CD14-positive monocyte (primary cell): ENCODE results near the gene GLCE. TPM values are rescaled to one million over a fixed set of nuclear protein-coding genes. Genes with fewer than 3 reads are reported as not detected.
A peak's percentile ranks its signal among the peaks of the same experiment; 100 is the strongest.

Experiments
- DNase-seq, 3 donors: peaks; one replicate each; pipeline ENCODE4 v3.0.0-alpha.2; 2011 to 2022
- H2AFZ ChIP-seq: 2 replicates; pipeline ENCODE4 v1.6.0; 2012; ENCODE audit warnings: mild to moderate bottlenecking, low read depth, low read length, inconsistent platforms; ENCODE audit not compliant: insufficient read depth, poor library complexity, severe bottlenecking
- H3K27ac ChIP-seq, 2 donors: 1 replicate in 1 of 2; 2 replicates in 1 of 2; pipeline ENCODE4 v1.5.1; 2012 to 2013; ENCODE audit warnings: low read length in 2 of 2, control low read depth in 1 of 2, inconsistent platforms in 1 of 2, low read depth in 1 of 2, mild to moderate bottlenecking in 1 of 2
- H3K27me3 ChIP-seq, 2 donors: one replicate each; pipeline versions ENCODE4 v1.6.0 to v1.6.1; 2011 to 2013; ENCODE audit warnings: low read length in 2 of 2; ENCODE audit not compliant: control insufficient read depth in 2 of 2, insufficient read depth in 2 of 2
- H3K36me3 ChIP-seq, 2 donors: replicated peaks in 1 of 2; 1 replicate in 1 of 2; 2 replicates in 1 of 2; pipeline versions ENCODE4 v1.5.1 to v1.6.1; 2012 to 2013; ENCODE audit warnings: low read length in 2 of 2, control low read depth in 1 of 2, inconsistent platforms in 1 of 2, mild to moderate bottlenecking in 1 of 2; ENCODE audit not compliant: insufficient read depth in 2 of 2, control insufficient read depth in 1 of 2
- H3K4me1 ChIP-seq, 2 donors: 1 replicate in 1 of 2; 2 replicates in 1 of 2; pipeline versions ENCODE4 v1.5.1 to v1.6.1; 2012 to 2013; ENCODE audit warnings: low read length in 2 of 2, control low read depth in 1 of 2, inconsistent platforms in 1 of 2, mild to moderate bottlenecking in 1 of 2, moderate library complexity in 1 of 2; ENCODE audit not compliant: insufficient read depth in 2 of 2, control insufficient read depth in 1 of 2
- H3K4me2 ChIP-seq: replicated peaks from 2 replicates; pipeline ENCODE3; 2012; ENCODE audit warnings: low read length, moderate library complexity, mild to moderate bottlenecking; ENCODE audit not compliant: poor library complexity, severe bottlenecking; ENCODE audit errors: extremely low read depth
- H3K4me3 ChIP-seq, 3 experiments: fragments of 200-600 bp in 1 of 3; sonication (generic) in 1 of 3; replicated peaks in 1 of 3; 1 replicate in 2 of 3; 2 replicates in 1 of 3; pipeline ENCODE4 v1.5.1; 2011 to 2013; ENCODE audit warnings: low read length in 3 of 3, mild to moderate bottlenecking in 3 of 3, control low read depth in 2 of 3, low read depth in 2 of 3, inconsistent platforms in 1 of 3, moderate library complexity in 1 of 3
- H3K79me2 ChIP-seq: 2 replicates; pipeline ENCODE4 v1.6.0; 2012; ENCODE audit warnings: mild to moderate bottlenecking, control low read depth, inconsistent platforms, low read length, moderate library complexity; ENCODE audit not compliant: insufficient read depth
- H3K9ac ChIP-seq: 2 replicates; pipeline ENCODE4 v1.6.0; 2017; ENCODE audit warnings: low read length, mild to moderate bottlenecking; ENCODE audit not compliant: insufficient read depth, poor library complexity, severe bottlenecking
- H3K9me3 ChIP-seq, 2 donors: replicated peaks in 1 of 2; 1 replicate in 1 of 2; 2 replicates in 1 of 2; pipeline versions ENCODE4 v1.5.1 to v1.6.1; 2012 to 2013; ENCODE audit warnings: low read length in 2 of 2, control low read depth in 1 of 2; ENCODE audit not compliant: control insufficient read depth in 1 of 2, insufficient read depth in 1 of 2
- H4K20me1 ChIP-seq: 2 replicates; pipeline ENCODE4 v1.6.0; 2012; ENCODE audit warnings: mild to moderate bottlenecking, low read length, control low read depth, moderate library complexity; ENCODE audit not compliant: insufficient read depth
- H3K27ac Mint-ChIP-seq, 7 donors: one replicate each; pipeline ENCODE4 v1.8.0; 2020; ENCODE audit warnings: mild to moderate bottlenecking in 7 of 7, mixed read lengths in 7 of 7, moderate library complexity in 6 of 7, inconsistent platforms in 2 of 7
- H3K27me3 Mint-ChIP-seq, 3 donors: one replicate each; pipeline ENCODE4 v1.8.0; 2021 to 2022; ENCODE audit warnings: low read depth in 3 of 3, mild to moderate bottlenecking in 3 of 3, mixed read lengths in 3 of 3, moderate library complexity in 3 of 3, inconsistent platforms in 1 of 3
- H3K36me3 Mint-ChIP-seq, 2 donors: one replicate each; pipeline ENCODE4 v1.8.0; 2020; ENCODE audit warnings: mixed read lengths in 2 of 2, inconsistent platforms in 1 of 2, mild to moderate bottlenecking in 1 of 2
- H3K4me1 Mint-ChIP-seq: one replicate; pipeline ENCODE4 v1.8.0; 2020; ENCODE audit warnings: mild to moderate bottlenecking, mixed read lengths
- H3K4me3 Mint-ChIP-seq, 2 donors: one replicate each; pipeline ENCODE4 v1.8.0; 2020; ENCODE audit warnings: mild to moderate bottlenecking in 2 of 2, mixed read lengths in 2 of 2, moderate library complexity in 1 of 2
- H3K9me3 Mint-ChIP-seq, 7 donors: one replicate each; pipeline ENCODE4 v1.8.0; 2020 to 2022; ENCODE audit warnings: mixed read lengths in 7 of 7, mild to moderate bottlenecking in 6 of 7, moderate library complexity in 6 of 7, inconsistent platforms in 2 of 7
- WGBS: methylation state at CpG from one replicate; pipeline ENCODE4 v1.1.5; 2013; ENCODE audit warnings: missing lambda C conversion rate; ENCODE audit not compliant: insufficient coverage; 5-methylcytosine and 5-hydroxymethylcytosine counted together
- intact Hi-C, 2 donors: fragments of 100-400 bp; cut with micrococcal nuclease; formaldehyde crosslinking; loops; one replicate each; pipeline versions ENCODE4 v1.15.0 to v1.15.1; 2023
- polyA plus RNA-seq, 3 donors: library from polyadenylated mRNA; depleted of rRNA in 1 of 3; unstranded in 2 of 3; stranded (reverse) in 1 of 3; fragments of 300-500 nt in 2 of 3; fragments of >200 nt in 1 of 3; fragmentation: Illumina TruSeq in 2 of 3; gene quantifications; 1 replicate in 2 of 3; 2 replicates in 1 of 3; pipeline ENCODE4 v1.2.3, GENCODE V29; 2012 to 2021
- TF ChIP-seq, protein P1 (sequence below): fragments of 200-600 bp; IDR thresholded peaks from one replicate; pipeline ENCODE4 v1.8.0; 2022; ENCODE audit warnings: antibody characterized with exemption, mild to moderate bottlenecking

The GLCE gene
- polyA plus RNA-seq, 3 donors = 11.0 to 24.3 (median 24.0) TPM

DNA sequence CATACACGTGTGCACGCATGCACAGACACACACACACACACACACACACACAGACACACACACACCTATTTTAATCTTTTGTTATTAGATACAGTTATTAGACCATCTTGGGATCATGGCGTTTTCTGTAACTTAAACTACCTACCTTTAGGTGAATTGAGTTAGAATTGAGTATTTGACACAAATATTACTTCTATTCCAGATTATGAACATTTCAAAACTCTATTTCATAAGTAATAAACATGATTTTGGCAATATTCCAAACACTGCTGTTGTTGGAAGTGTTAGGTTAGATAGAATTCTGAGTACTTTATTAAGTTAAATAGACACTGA, 65.6 kb downstream of the GLCE start:
- H3K27me3 ChIP-seq = no peaks in the 10 kb centered on the region
- Mint-ChIP-seq H3K9me3 (peaks cover 0 to 5% (median 3%) of the 10 kb centered on the region in 7 donors), H3K27ac (no peak overlapping the region), H3K4me1 (peaks cover 7% of the 10 kb centered on the region), H3K4me3 (no peak overlapping the region), H3K36me3 (peaks cover 18 to 36% of the 10 kb centered on the region in 2 donors), H3K27me3 (no peaks in the 10 kb centered on the region)
- peaks cover 7 to 26% of the 10 kb centered on the region in 2 donors for H3K36me3 ChIP-seq
- H3K79me2 ChIP-seq = no peaks in the 10 kb centered on the region
- peaks cover 5 to 6% of the 10 kb centered on the region in 2 donors for H3K9me3 ChIP-seq
- no peak overlapping the region for H3K4me2 ChIP-seq
- no peaks in the 10 kb centered on the region for H4K20me1 ChIP-seq
- no peak overlapping the region for H3K27ac ChIP-seq
- TF ChIP-seq, protein P1, sequence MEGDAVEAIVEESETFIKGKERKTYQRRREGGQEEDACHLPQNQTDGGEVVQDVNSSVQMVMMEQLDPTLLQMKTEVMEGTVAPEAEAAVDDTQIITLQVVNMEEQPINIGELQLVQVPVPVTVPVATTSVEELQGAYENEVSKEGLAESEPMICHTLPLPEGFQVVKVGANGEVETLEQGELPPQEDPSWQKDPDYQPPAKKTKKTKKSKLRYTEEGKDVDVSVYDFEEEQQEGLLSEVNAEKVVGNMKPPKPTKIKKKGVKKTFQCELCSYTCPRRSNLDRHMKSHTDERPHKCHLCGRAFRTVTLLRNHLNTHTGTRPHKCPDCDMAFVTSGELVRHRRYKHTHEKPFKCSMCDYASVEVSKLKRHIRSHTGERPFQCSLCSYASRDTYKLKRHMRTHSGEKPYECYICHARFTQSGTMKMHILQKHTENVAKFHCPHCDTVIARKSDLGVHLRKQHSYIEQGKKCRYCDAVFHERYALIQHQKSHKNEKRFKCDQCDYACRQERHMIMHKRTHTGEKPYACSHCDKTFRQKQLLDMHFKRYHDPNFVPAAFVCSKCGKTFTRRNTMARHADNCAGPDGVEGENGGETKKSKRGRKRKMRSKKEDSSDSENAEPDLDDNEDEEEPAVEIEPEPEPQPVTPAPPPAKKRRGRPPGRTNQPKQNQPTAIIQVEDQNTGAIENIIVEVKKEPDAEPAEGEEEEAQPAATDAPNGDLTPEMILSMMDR = peak; percentile 4
- no peak overlapping the region for H3K9ac ChIP-seq
- H3K4me3 ChIP-seq = no peak overlapping the region
- intact Hi-C loops = loop anchor here in 1 of 2 donors (5.0 kb wide), 1 partner anchor 169 kb away; no protein-coding TSS in a partner anchor
- DNase-seq = no peak
- no CpG with 5 or more reads among the region's 3 CpGs for WGBS
- H3K4me1 ChIP-seq = no peaks in the 10 kb centered on the region
- H2AFZ ChIP-seq = no peak overlapping the region

DNA sequence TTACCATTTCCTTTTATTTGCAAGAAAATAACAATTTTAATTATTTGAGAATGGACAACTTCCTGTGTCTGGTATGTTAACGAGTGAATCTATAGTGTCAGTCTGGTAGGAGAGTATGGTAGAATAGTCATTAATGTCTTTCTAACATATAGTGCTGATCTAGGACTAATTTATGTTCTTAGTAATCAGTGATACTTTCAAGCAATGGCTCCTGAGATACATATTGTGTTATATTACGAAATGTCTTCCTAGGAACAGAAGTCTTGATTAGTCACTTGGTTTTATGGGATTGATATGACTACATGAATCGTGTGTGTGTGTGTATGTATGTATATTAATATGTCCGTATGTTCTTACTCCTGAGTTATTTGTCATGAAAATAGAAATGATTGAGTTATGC, 71.7 kb downstream of the GLCE start:
- Histone ChIP-seq H4K20me1 (no peaks in the 10 kb centered on the region), H3K79me2 (no peaks in the 10 kb centered on the region), H3K4me3 (no peak overlapping the region), H3K27me3 (no peaks in the 10 kb centered on the region), H2AFZ (no peak overlapping the region), H3K9ac (no peak overlapping the region), H3K4me1 (no peaks in the 10 kb centered on the region), H3K36me3 (peaks cover 7 to 18% of the 10 kb centered on the region in 2 donors), H3K9me3 (no peaks in the 10 kb centered on the region), H3K4me2 (no peak overlapping the region), H3K27ac (no peak overlapping the region)
- Mint-ChIP-seq H3K27ac (no peak overlapping the region), H3K4me3 (no peak overlapping the region), H3K27me3 (peaks cover 0 to 2% (median 0%) of the 10 kb centered on the region in 3 donors), H3K9me3 (peaks cover 0 to 3% (median 0%) of the 10 kb centered on the region in 7 donors), H3K4me1 (no peaks in the 10 kb centered on the region), H3K36me3 (peaks cover 25 to 31% of the 10 kb centered on the region in 2 donors)
- TF ChIP-seq, protein P1 = no peak
- no peak for DNase-seq
- WGBS = 100% methylated on average over 1 of the region's 4 CpGs
- intact Hi-C loops = no loop called here
